Germinal center (tissue), 1 donor: ENCODE measurements around the gene ADAMTS14.

Source experiments
- DNase-seq: peaks from one replicate; pipeline ENCODE4 v3.0.0; 2012; ENCODE audit warnings: mixed read lengths, low spot score

The ADAMTS14 gene

DNA sequence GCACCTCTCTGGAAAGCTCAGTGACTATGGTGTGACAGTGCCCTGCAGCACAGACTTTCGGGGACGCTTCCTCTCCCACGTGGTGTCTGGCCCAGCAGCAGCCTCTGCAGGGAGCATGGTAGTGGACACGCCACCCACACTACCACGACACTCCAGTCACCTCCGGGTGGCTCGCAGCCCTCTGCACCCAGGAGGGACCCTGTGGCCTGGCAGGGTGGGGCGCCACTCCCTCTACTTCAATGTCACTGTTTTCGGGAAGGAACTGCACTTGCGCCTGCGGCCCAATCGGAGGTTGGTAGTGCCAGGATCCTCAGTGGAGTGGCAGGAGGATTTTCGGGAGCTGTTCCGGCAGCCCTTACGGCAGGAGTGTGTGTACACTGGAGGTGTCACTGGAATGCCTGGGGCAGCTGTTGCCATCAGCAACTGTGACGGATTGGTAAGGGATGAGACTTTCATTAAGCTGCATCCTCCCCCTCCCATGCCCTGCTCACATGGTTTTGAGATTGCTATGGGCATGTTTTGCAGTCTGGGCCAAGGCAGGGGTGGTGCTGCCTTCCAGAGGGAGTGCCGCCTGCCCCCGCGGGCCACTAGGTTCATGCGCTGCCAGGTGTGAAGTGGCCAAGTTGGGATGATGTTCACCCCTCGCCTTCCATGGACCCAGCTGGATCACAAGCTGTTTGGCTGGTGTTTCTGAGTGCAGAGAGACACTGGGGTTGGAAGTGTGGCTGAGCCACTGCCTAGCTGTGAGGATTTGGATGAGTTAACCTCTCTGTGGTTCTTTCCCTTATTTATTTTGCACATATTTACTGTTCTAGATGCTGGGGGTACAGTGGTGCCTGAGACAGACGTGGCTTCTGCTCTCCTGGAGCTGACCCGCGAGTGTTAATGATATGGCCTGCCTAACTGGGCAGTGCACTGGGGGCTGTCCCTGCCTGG, 2.5 kb downstream of the ADAMTS14 start:
- no peak for DNase-seq

GRCh38 chr10:70675496-70676161, 3.3 kb downstream of the ADAMTS14 start:
- DNase-seq: no peak

DNA sequence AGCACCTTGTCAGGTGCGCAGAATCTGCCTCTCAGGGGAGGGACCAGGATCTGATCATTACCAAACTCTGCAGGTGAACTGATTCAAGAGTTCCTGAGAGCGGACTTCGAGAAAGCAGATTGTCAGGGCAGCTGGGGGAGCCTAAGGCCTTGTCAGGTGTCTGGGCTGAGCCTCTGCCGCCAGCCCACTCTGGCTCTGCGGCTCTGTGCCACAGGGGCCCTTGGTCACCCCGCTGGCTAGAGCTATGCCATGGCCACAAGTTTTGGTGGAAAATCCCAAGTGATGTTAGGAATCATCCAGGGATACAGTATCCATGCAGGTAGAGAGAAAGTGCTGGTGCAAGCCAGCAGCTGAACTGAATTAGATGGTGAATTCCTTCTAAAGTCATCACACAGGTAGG, 4.2 kb downstream of the ADAMTS14 start:
- no peak for DNase-seq

DNA sequence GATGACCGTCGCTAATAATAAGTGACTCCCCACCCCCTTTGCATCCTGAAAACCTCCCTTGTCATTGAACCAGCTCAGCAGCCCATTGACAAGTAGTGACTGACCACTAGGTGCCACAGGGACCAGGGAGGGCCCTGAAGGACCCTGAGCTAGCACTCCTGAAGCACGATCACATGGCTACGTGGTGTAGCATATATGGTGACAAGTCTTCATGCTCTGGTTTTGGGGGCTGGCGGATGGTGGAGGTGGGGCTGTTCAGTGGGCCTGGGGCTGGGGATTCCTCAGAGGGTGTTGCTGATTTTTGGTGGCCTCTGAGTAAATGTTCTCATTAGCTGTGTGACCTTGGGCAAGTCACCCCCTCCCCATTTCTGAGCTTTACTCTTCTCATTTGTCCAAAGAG, 4.7 kb downstream of the ADAMTS14 start:
- no peak for DNase-seq

GRCh38 chr10:70677620-70678249, 5.4 kb downstream of the ADAMTS14 start:
- DNase-seq: no peak

DNA sequence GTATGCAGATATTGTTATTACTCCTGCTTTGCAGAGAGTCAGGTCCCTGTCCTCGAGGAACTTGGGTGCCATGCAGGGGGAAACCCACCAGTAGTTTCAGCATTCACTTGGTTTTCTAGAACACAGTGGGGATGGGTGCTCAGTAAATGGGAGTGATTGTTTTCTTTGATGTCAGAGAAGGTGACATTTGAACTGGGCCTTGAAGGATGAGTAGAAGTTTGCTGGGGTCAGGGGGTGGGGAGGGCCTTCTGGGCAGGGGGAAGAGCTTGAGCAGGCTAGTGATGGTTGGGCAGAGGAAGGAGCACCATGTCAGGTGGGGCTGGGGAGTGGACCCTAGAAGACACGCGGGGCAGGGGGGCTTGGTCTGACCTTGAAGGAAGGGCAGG, 5.9 kb downstream of the ADAMTS14 start:
- DNase-seq: no peak

- no peak for DNase-seq
Observed at GRCh38 chr10:70678757-70679489, 6.6 kb downstream of the ADAMTS14 start.

DNA sequence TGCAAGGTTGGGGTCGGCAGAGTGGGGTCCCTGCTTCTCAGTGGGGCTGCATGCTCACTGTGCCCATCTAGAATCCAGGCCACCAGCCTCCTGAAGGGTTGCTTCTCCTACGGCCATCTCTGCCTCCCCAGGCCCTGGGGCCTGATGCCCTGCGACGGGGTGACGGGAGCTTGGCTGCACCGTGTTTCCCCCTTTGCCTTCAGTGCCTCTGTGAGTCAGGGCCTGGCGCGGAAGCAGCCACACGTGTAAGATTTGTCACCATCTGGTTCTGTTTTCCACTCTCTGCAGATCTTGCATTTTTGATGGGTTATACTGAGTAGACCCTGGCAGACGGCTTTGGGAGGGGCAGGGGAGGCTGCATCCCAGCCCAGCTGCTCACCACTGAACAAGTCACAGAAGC, 7.2 kb downstream of the ADAMTS14 start:
- no peak for DNase-seq

GRCh38 chr10:70680899-70681730, 8.8 kb downstream of the ADAMTS14 start:
- no peak for DNase-seq

DNA sequence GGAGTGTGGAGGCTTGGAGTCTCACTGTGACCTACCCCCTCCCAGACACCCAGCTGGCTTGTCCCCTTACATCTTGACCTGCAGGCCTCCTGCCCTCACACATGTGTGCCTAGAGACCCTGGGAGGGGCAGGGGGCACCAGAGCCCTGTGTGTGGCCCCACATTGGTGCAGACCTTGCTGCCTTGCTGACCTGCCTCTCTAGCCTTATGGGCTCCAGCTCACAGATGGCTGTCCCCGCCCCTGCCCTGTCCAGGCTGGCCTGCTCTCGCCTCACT, 9.4 kb downstream of the ADAMTS14 start:
- DNase-seq: no peak

DNA sequence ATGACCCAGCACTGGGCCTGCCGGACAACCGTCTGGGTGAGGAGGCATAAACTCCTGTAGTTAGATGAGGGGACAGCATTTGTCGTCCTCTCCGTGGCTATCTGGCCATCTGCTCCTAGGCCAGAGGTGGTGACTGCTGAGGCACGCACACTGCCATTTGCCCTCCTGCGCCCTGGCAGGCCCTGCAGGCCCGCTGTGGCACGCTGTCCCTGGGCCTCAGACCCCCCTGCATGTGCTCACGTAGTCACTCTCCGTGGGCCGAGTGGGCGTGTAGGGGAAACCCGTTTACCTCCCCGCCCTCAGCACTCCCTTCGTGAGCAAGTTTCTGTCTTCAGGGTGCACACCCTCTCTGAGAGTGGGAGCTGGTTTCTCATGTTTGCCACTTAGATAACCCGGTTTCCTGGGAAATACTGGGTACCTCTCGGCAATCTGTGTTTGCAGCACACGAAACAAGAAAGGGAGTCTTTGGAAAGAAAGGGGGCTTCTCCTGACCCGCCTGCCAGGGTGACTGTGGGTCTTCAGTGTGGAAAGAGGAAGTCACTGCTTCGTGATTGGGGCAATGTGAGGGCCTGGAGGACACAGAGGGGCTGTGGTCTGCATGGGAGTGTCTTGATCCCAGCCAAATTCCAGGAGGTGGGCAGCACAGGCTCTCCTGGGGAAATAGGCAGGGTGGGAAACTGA, 10.8 kb downstream of the ADAMTS14 start:
- no peak for DNase-seq

- DNase-seq: no peak
Observed at GRCh38 chr10:70683601-70683934, 11.3 kb downstream of the ADAMTS14 start.

- no peak for DNase-seq
Observed at GRCh38 chr10:70683940-70684339, 11.6 kb downstream of the ADAMTS14 start.

DNA sequence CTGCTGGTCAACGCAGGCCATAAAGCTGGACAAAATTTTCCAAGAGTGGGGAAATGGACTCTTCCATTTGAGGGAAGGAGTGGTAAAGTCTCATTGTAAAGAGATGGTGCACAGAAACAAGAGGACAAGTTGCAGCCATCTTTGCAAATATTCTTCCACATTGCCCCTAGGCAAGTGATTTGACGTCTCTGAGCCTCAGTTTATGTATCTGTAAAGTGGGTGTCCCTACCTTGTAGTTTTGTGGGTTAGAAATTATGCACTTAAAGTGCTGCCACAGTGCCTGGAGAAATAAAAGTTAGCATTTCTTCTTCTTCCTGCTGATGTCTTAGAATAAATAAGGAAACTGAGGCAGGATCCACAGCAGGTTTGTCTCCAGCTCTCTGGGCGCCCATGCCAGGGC, 12.1 kb downstream of the ADAMTS14 start:
- DNase-seq: no peak

- DNase-seq: no peak
Observed at GRCh38 chr10:70684839-70685454, 12.6 kb downstream of the ADAMTS14 start.

DNA sequence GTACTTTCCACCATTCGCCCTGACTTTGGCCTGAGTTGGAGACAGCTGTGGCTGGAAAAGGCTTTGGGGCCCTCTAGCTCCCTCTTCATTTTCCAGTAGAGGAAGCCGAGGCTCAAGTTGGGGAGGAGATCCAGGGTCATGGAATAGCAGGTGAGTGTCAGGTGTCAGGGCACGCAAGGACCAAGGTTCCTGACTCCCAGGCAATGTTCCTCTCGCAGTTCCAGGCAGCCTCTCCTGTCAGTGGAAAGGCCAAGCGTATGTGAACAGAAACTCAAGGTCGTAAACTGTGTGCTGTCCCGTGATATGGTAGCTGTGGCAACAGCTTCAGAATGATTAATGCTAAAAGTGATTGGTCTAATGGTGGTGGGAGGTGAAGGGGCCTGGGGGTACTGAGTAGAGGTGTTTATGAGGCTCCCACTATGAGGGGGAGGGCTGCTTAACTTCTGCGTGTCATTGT, 13.2 kb downstream of the ADAMTS14 start:
- no peak for DNase-seq

DNA sequence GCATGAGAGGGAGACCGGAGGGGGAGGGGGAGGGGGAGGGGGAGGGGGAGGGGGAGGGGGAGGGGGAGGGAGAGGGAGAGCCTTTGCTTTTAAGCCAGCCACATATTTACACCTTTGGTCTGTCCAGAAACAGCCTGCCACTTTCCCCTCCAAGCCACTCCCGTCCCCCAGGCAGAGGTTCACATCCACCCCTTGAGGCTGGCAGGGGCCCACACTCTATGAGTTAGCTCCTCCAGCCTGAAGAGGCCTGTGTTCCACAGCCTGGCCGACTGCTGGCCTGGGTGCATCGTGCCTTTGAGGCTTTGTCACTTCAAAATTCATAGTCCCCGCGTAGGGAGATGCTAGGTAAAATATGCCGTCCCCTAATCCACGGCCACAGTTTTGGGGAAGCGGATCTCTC, 16.5 kb downstream of the ADAMTS14 start:
- no peak for DNase-seq

DNA sequence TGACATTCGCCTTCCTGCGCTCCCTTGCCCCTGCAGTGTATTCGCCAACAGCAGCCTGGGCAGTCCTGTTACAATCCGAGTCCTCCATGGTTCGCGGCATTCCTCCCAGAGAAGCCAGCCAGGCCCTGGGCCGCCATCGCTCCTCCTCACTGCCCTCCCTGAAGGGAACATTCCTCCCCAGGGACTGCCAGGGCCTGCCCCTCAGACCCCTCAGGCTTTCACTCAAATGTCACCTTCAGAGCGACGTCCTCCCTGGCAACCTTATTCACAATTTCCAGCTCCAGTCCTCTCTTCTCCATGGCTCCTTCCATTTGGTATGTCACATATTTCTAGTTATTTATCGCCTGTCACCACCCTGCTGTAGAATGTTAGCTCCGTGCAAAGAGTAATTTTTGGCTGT, 17.4 kb downstream of the ADAMTS14 start:
- DNase-seq: no peak

- no peak for DNase-seq
Observed at GRCh38 chr10:70690589-70690988, 18.3 kb downstream of the ADAMTS14 start.

DNA sequence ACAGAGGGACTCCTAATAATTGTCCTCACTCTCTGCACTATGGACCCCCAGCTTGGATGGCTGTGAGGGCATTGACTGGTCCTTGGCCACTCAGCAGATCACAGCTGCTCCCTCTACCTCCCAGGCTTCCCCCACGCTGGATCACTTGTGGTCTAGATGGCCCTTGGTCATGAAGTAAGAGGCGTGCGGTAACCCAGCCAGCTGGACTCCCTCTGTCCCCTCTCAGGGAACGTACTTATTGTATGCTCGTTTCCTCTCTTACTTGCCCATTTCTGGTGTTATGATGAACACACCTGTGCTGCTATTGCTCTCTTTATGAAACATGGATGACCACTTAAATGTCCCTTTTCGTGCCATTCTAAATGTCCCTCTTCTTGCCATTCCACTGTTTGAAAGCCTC, 19.3 kb downstream of the ADAMTS14 start:
- no peak for DNase-seq
